GM18505 (cell line): ENCODE measurements around the gene SORCS2.

Experiments
- ATAC-seq: cut with Tn5 transposase; IDR thresholded peaks from one replicate; pipeline ENCODE4 v1.9.1; 2021; ENCODE audit not compliant: unreplicated experiment
- POLR2A ChIP-seq: IDR thresholded peaks from 4 replicates; pipeline ENCODE4 v1.6.1; 2011; ENCODE audit warnings: borderline replicate concordance; ENCODE audit not compliant: insufficient read depth, insufficient read length; ENCODE audit errors: extremely low read depth

Gene SORCS2

DNA sequence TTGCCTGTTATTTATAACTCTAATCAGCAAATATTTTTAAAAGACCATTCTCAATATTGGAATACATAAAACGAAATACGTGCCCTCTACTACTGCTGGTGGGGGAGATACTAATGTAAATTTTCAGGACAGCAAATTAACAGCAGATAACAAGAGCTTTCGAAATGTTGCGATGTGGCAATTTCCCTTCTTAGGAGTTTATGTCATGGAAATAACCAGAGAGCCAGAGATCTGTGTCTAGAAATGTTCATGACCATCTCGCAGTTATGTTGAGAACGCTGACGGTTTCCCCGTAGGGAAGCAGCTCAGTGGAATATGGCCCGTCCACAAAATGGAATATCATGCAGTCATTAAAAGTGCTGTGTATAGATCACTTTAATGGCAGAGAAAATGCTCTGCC lies 480.8 kb downstream of the SORCS2 start:
- TF ChIP-seq POLR2A = no peak
- ATAC-seq = no peak

DNA sequence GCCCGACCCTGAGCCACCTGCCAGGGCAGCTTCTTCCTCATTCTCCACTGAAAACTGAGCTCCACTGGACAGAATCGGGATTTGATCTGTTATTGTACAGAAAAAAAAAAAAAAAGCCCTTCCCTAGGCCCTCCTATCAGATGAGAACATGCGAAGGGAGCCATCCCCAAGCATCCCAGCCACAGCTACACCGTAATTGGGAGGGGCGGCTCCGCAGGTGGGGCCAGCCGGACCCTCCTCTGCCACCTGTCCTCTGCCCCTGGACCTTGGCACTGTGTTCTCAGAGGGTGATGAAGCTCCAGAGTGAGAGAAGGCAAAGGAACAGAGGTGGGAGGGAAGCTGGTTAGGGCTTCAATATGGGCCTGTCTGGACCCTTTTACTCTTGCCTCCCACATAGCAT lies 482.4 kb downstream of the SORCS2 start:
- ATAC-seq = no peak

GRCh38 chr4:7675136-7675535 lies 482.8 kb downstream of the SORCS2 start:
- ATAC-seq = no peak

More for the DNA sequence above, 482.4 kb downstream of the SORCS2 start:
- TF ChIP-seq POLR2A = no peak

DNA sequence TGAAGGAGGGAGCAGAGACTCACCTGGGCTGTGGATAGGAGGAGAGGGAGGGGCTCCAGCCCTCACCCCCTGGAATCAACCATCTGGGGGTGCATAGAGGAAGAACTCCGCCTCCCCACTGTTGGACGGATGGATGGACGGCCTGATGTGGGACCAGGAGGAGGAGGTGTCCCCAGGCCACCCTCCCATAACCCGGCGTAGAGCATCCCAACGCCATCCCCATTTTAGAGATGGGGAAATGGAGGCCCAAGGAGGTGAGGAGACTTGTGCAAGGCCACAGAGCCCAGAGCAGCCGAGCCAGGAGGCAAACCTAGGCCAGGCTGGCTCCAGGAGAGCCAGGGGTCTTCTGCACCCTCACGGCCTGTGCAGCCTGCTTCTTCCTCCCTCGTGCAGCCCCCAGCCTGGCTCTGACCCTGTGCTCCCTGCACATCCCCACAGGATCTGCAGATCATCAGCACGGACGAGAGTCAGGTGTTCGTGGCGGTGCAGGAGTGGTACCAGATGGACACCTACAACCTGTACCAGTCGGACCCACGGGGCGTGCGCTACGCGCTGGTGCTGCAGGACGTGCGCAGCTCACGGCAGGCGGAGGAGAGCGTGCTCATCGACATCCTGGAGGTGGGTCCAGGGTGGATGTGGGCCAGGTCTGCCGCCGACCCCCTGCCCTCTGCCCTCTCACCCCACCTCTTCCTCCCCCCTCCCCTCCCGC lies 483.4 kb downstream of the SORCS2 start:
- no peak for TF ChIP-seq POLR2A
- no peak for ATAC-seq

More at GRCh38 chr4:7675136-7675535, 482.8 kb downstream of the SORCS2 start:
- TF ChIP-seq POLR2A = no peak

DNA sequence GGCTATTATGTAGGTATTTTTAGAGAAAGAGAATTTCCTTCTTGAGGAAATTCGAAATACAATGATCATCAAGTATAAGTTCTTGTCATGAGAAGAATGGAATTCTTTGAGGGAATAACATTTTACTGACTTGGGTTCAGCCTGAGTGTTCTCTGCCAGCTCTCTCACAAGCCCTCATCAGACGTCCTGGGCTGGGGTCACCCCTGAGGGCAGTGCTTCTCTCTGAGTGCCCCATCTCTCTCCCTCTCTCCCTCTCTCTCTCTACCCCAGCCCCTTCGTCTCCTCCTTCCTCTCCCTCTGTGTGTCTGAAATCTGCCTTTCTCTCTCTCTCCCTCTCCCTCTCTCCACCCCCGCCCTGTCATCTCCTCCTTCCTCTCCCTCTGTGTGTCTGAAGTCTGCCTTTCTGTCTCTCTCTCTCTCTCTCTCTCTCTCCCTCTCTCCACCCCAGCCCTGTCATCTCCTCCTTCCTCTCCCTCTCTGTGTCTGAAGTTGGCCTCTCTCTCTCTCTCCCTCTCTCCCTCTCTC lies 484.1 kb downstream of the SORCS2 start:
- no peak for TF ChIP-seq POLR2A
- no peak for ATAC-seq

GRCh38 chr4:7677086-7677485 lies 484.7 kb downstream of the SORCS2 start:
- ATAC-seq = no peak
- no peak for TF ChIP-seq POLR2A

- no peak for TF ChIP-seq POLR2A
- no peak for ATAC-seq
Observed at GRCh38 chr4:7677799-7678301, 485.5 kb downstream of the SORCS2 start.

GRCh38 chr4:7678318-7678852 lies 486.0 kb downstream of the SORCS2 start:
- no peak for ATAC-seq

GRCh38 chr4:7679406-7680040 lies 487.2 kb downstream of the SORCS2 start:
- ATAC-seq = no peak
- TF ChIP-seq POLR2A = no peak

More at GRCh38 chr4:7678318-7678852, 486.0 kb downstream of the SORCS2 start:
- no peak for TF ChIP-seq POLR2A

DNA sequence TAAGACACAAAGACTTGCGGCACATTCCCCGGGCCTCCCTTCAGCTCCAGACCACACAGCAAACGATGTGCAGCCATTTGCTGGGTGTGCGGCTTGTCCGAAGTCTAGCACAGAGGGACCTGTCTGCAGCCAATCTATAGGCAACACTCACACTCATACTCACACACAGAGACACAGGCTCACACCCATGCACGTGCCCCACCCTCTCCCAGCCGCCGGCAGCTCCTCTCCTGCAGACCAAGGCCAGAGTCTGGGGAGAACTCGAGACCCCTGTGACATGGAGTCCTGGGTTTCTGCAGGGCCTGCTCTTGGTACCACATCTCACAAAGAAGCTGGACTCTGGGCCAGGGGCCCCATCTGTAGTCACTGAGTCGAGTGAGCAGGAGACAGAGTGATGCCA lies 487.8 kb downstream of the SORCS2 start:
- ATAC-seq = no peak
- no peak for TF ChIP-seq POLR2A

GRCh38 chr4:7680731-7681130 lies 488.4 kb downstream of the SORCS2 start:
- ATAC-seq = no peak
- no peak for TF ChIP-seq POLR2A

DNA sequence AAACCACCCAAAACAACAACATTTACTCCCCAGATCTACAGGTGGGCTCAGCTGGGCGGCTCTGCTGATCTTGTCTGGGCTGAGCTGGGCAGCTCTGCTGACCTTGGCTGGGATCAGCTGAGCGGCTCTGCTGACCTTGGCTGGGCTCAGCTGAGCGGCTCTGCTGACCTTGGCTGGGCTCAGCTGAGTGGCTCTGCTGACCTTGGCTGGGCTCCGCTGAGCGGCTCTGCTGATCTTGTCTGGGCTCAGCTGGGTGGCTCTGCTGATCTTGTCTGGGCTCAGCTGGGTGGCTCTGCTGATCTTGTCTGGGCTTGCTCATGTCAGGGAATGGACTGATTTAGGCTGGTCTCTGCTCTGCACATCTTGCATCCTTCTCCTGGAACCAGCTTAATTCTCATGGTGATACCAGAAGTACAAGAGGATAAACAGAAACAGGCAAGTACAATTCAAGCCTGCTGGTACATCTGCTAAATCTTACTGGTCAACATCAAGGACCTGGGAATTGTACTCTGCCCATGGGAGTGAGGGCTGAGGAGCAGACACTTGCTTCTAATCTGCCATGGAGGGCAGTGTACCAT lies 490.9 kb downstream of the SORCS2 start:
- no peak for TF ChIP-seq POLR2A
- ATAC-seq = no peak

GRCh38 chr4:7684294-7684693 lies 492.0 kb downstream of the SORCS2 start:
- ATAC-seq = no peak
- TF ChIP-seq POLR2A = no peak
